Measurements from ENCODE around the gene CRYGN. TPM values are rescaled to one million over a fixed set of nuclear protein-coding genes. Genes with fewer than 3 reads are reported as not detected.
A peak's percentile ranks its signal among the peaks of the same experiment; 100 is the strongest.

CRYGN gene
- polyA plus RNA-seq, 3 donors: not detected

GRCh38 chr7:151394076-151395035, 45.6 kb downstream of the CRYGN start:
- TF ChIP-seq, protein P1, sequence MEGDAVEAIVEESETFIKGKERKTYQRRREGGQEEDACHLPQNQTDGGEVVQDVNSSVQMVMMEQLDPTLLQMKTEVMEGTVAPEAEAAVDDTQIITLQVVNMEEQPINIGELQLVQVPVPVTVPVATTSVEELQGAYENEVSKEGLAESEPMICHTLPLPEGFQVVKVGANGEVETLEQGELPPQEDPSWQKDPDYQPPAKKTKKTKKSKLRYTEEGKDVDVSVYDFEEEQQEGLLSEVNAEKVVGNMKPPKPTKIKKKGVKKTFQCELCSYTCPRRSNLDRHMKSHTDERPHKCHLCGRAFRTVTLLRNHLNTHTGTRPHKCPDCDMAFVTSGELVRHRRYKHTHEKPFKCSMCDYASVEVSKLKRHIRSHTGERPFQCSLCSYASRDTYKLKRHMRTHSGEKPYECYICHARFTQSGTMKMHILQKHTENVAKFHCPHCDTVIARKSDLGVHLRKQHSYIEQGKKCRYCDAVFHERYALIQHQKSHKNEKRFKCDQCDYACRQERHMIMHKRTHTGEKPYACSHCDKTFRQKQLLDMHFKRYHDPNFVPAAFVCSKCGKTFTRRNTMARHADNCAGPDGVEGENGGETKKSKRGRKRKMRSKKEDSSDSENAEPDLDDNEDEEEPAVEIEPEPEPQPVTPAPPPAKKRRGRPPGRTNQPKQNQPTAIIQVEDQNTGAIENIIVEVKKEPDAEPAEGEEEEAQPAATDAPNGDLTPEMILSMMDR (IDR thresholded peaks at IDR 0.05): no peak
- peaks cover 12 to 13% of the 10 kb centered on the region in 2 donors for H3K4me1 ChIP-seq (ENCODE audit: control insufficient read depth in 1 of 2, insufficient read depth in 2 of 2, low read length in 2 of 2)
- H3K27ac Mint-ChIP-seq: no peak overlapping the region
- no peaks in the 10 kb centered on the region for H3K36me3 Mint-ChIP-seq
- no peak for DNase-seq
- H3K9ac ChIP-seq (ENCODE audit: insufficient read depth, low read length, poor library complexity, severe bottlenecking): no peak overlapping the region
- H3K27me3 ChIP-seq (ENCODE audit: control insufficient read depth in 2 of 2, insufficient read depth in 2 of 2, low read length in 2 of 2): no peaks in the 10 kb centered on the region
- peaks cover 23 to 28% (median 25%) of the 10 kb centered on the region in 3 donors for H3K27me3 Mint-ChIP-seq (ENCODE audit: low read depth in 3 of 3)
- no peak overlapping the region for H2AFZ ChIP-seq (ENCODE audit: insufficient read depth, low read depth, low read length, poor library complexity, severe bottlenecking)
- H3K4me2 ChIP-seq (replicated peaks; ENCODE audit: extremely low read depth, low read length, poor library complexity, severe bottlenecking): no peak overlapping the region
- WGBS (ENCODE audit: insufficient coverage): 95% methylated on average over 27 of the region's 35 CpGs
- peaks cover 9 to 18% (median 14%) of the 10 kb centered on the region in 7 donors for H3K9me3 Mint-ChIP-seq
- peaks cover 23% of the 10 kb centered on the region for H3K4me1 Mint-ChIP-seq
- H3K9me3 ChIP-seq (replicated peaks in 1 of 2; ENCODE audit: control insufficient read depth in 1 of 2, insufficient read depth in 1 of 2, low read length in 2 of 2): peaks cover 7 to 13% of the 10 kb centered on the region in 2 donors
- no peaks in the 10 kb centered on the region for H3K79me2 ChIP-seq (ENCODE audit: insufficient read depth, low read length)
- no peaks in the 10 kb centered on the region for H3K36me3 ChIP-seq (replicated peaks in 1 of 2; ENCODE audit: control insufficient read depth in 1 of 2, insufficient read depth in 2 of 2, low read length in 2 of 2)
- H3K4me3 Mint-ChIP-seq: no peak overlapping the region
- intact Hi-C loops (cut with micrococcal nuclease): no loop called here
- no peaks in the 10 kb centered on the region for H4K20me1 ChIP-seq (ENCODE audit: insufficient read depth, low read length)
- no peak overlapping the region for H3K27ac ChIP-seq (ENCODE audit: low read depth in 1 of 2, low read length in 2 of 2)
- H3K4me3 ChIP-seq (replicated peaks in 1 of 3; ENCODE audit: low read depth in 2 of 3, low read length in 3 of 3): no peak overlapping the region

- peaks cover 23% of the 10 kb centered on the region for H3K4me1 Mint-ChIP-seq
- H3K27ac Mint-ChIP-seq: peak overlapping the region in 1 of 7 donors; percentile 35
- H3K36me3 ChIP-seq (replicated peaks in 1 of 2; ENCODE audit: control insufficient read depth in 1 of 2, insufficient read depth in 2 of 2, low read length in 2 of 2): no peaks in the 10 kb centered on the region
- peak overlapping the region in 1 of 2 donors; percentile 2 for H3K4me3 Mint-ChIP-seq
- H3K27me3 ChIP-seq (ENCODE audit: control insufficient read depth in 2 of 2, insufficient read depth in 2 of 2, low read length in 2 of 2): no peaks in the 10 kb centered on the region
- no peak overlapping the region for H3K27ac ChIP-seq (ENCODE audit: low read depth in 1 of 2, low read length in 2 of 2)
- H3K4me2 ChIP-seq (replicated peaks; ENCODE audit: extremely low read depth, low read length, poor library complexity, severe bottlenecking): no peak overlapping the region
- TF ChIP-seq, protein P1 (IDR thresholded peaks at IDR 0.05): no peak
- no peak overlapping the region for H3K4me3 ChIP-seq (replicated peaks in 1 of 3; ENCODE audit: low read depth in 2 of 3, low read length in 3 of 3)
- intact Hi-C loops (cut with micrococcal nuclease): no loop called here
- no peaks in the 10 kb centered on the region for H4K20me1 ChIP-seq (ENCODE audit: insufficient read depth, low read length)
- H3K4me1 ChIP-seq (ENCODE audit: control insufficient read depth in 1 of 2, insufficient read depth in 2 of 2, low read length in 2 of 2): peaks cover 12 to 13% of the 10 kb centered on the region in 2 donors
- peaks cover 22 to 29% (median 23%) of the 10 kb centered on the region in 3 donors for H3K27me3 Mint-ChIP-seq (ENCODE audit: low read depth in 3 of 3)
- H3K9me3 Mint-ChIP-seq: peaks cover 9 to 18% (median 14%) of the 10 kb centered on the region in 7 donors
- H3K79me2 ChIP-seq (ENCODE audit: insufficient read depth, low read length): no peaks in the 10 kb centered on the region
- WGBS (ENCODE audit: insufficient coverage): 67% methylated on average over 17 of the region's 31 CpGs
- H3K9ac ChIP-seq (ENCODE audit: insufficient read depth, low read length, poor library complexity, severe bottlenecking): no peak overlapping the region
- H3K9me3 ChIP-seq (replicated peaks in 1 of 2; ENCODE audit: control insufficient read depth in 1 of 2, insufficient read depth in 1 of 2, low read length in 2 of 2): peaks cover 7 to 13% of the 10 kb centered on the region in 2 donors
- peak in 1 of 3 donors; percentile 18 for DNase-seq
- no peaks in the 10 kb centered on the region for H3K36me3 Mint-ChIP-seq
- no peak overlapping the region for H2AFZ ChIP-seq (ENCODE audit: insufficient read depth, low read depth, low read length, poor library complexity, severe bottlenecking)
These were observed 46.6 kb downstream of the CRYGN start for GRCh38 chr7:151393031-151393977.
